Lung (tissue), 12 donors: Measurements from ENCODE around the gene DNASE1L2. TPM values are rescaled to one million over a fixed set of nuclear protein-coding genes. Genes with fewer than 3 reads are reported as not detected.

ENCODE experiments used
- ATAC-seq: fragments of 200-7000 bp; cut with Tn5 transposase; one replicate; pipeline ENCODE4 v1.9.1; 2020; ENCODE audit warnings: moderate number of reproducible peaks; ENCODE audit not compliant: insufficient read depth, low FRiP score
- DNase-seq, 3 donors: peaks; one replicate each; pipeline ENCODE4 v3.0.0-alpha.2; 2013 to 2017
- H3K27ac ChIP-seq, 2 donors: one replicate each; pipeline ENCODE4 v1.5.1; 2013; ENCODE audit warnings: mild to moderate bottlenecking in 2 of 2, moderate library complexity in 2 of 2, control low read depth in 1 of 2, inconsistent platforms in 1 of 2, low read depth in 1 of 2, low read length in 1 of 2
- H3K27me3 ChIP-seq, 3 donors: one replicate each; pipeline ENCODE4 v1.5.1; 2013; ENCODE audit warnings: low read length in 2 of 3; ENCODE audit not compliant: control insufficient read depth in 3 of 3, insufficient read depth in 3 of 3
- H3K36me3 ChIP-seq, 4 donors: one replicate each; pipeline ENCODE4 v1.5.1; 2013; ENCODE audit warnings: low read length in 4 of 4, mild to moderate bottlenecking in 1 of 4, moderate library complexity in 1 of 4; ENCODE audit not compliant: control insufficient read depth in 4 of 4, insufficient read depth in 4 of 4
- H3K4me1 ChIP-seq, 5 donors: one replicate each; pipeline ENCODE4 v1.5.1; 2013; ENCODE audit warnings: low read length in 5 of 5, mild to moderate bottlenecking in 2 of 5, moderate library complexity in 1 of 5; ENCODE audit not compliant: control insufficient read depth in 5 of 5, insufficient read depth in 5 of 5
- H3K4me3 ChIP-seq: one replicate; pipeline ENCODE4 v1.5.1; 2013; ENCODE audit warnings: mild to moderate bottlenecking, control low read depth, moderate library complexity
- H3K9ac ChIP-seq, 2 donors: one replicate each; pipeline ENCODE4 v1.5.1; 2013; ENCODE audit warnings: low read length in 2 of 2, control low read depth in 1 of 2; ENCODE audit not compliant: insufficient read depth in 1 of 2
- H3K9me3 ChIP-seq, 4 donors: one replicate each; pipeline ENCODE4 v1.5.1; 2013; ENCODE audit warnings: low read length in 3 of 4, mild to moderate bottlenecking in 1 of 4, moderate library complexity in 1 of 4; ENCODE audit not compliant: control insufficient read depth in 4 of 4, insufficient read depth in 3 of 4
- WGBS, 2 donors: extraction: QIAGEN DNeasy Blood & Tissue Kit; methylation state at CpG; one replicate each; pipeline ENCODE4 v1.1.7; 2013; 5-methylcytosine and 5-hydroxymethylcytosine counted together
- polyA plus RNA-seq, 2 donors: library from polyadenylated mRNA; stranded (reverse); fragments of 200-250 nt; gene quantifications; one replicate each; pipeline ENCODE4 v1.2.1, GENCODE V29; 2013
- total RNA-seq, 2 donors: library from RNA; depleted of rRNA in 1 of 2; stranded (reverse); fragments of >200 nt in 1 of 2; gene quantifications; one replicate each; pipeline ENCODE4 v1.2.1, GENCODE V29; 2014 to 2021
- TF ChIP-seq, protein P1 (sequence below): IDR thresholded peaks from 2 replicates; pipeline ENCODE4 v1.5.1; 2012; ENCODE audit warnings: mild to moderate bottlenecking; ENCODE audit errors: control extremely low read depth, extremely low read depth
- donor health status: control.
- donor health status: control.
- donor health status: Bipolar disorder and iron deficiency.
- donor health status: healthy.
- donor health status: DM: yes; HTN: yes; CAD: no.

DNASE1L2 gene
- total and polyA plus RNA-seq, 4 donors, result 0.65 to 1.0 (median 0.70) TPM

DNA sequence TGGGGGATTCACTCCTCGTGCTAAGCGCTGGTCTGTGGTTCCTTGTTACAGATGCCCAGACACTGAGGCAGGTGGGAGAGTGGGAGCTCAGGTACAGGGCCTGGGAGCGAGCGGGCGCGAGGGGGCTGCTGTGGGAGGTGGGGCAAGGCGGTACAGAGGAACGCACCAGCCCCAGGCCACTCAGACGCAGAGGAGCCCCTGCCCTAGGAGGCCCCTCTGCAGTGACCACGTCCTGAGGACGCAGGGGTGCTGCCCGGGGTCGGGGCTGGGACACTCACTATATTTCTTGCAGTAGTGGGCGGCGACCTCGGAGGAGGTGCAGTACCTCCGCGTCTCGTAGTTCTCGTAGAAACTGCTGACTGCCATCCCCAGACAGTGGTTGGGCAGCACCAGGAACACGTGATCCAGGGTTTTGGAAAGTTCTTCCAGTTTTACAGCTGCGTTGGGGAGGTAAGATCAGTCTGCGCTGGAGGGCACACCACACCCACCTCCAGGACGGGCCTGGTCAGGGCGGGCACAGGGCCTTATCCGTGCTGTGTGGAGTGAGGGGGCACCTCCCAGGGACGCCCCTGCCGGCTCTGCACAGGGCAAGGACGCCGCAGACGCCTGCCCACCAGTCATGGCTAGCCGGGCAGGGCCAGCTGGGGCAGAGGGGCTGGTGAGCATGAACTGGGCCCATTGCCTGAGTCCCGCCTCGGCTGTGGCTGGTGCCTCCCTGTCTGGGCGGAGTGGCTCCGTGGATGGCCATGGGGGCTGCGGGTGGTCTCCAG is 47.9 kb downstream of the DNASE1L2 start:
- H3K36me3 ChIP-seq, result peaks cover 0 to 61% (median 0%) of the 10 kb centered on the region in 4 donors

DNA sequence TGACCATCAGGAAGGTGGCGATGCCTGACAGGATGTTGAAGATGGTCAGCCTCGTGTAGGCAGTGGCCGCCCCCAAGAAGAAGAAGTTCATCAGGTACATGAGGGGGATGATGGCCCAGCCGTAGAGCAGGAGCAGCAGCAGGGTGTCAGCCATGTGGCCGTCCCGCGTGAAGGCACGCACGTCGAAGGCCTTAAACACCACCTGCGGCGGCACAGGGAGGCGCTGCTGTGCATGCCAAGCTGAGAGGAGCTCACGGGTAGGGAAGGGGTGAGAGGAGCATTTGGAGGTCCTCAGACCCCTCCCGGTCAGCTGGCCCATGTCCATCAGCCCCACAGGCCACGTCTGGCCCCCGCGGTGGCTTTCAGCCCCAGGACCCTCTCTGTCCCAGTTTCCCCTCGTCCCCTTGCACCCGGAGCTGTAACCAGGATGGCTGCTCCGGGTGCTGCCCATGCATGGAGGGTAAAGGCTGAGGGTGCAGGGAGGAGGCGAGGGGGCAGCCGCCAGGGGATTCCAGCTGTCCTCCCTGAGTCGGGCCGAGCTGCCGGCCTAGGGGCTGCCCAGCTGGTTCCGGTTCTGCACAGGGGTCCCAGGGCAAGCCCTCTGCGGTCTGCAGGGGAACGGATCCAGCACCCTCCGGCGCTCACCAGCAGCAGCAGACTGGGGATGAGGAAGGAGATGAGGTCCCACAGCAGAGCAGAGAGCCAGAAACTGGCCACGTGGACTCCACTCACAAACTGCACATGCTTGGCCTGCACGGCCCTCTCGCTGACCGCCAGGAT is 48.7 kb downstream of the DNASE1L2 start:
- Histone ChIP-seq H3K27ac (no peak overlapping the region), H3K4me3 (no peak overlapping the region), H3K9me3 (no peaks in the 10 kb centered on the region), H3K9ac (no peak overlapping the region), H3K27me3 (no peaks in the 10 kb centered on the region), H3K36me3 (peaks cover 0 to 66% (median 0%) of the 10 kb centered on the region in 4 donors), H3K4me1 (no peaks in the 10 kb centered on the region)
- TF ChIP-seq, protein P1, sequence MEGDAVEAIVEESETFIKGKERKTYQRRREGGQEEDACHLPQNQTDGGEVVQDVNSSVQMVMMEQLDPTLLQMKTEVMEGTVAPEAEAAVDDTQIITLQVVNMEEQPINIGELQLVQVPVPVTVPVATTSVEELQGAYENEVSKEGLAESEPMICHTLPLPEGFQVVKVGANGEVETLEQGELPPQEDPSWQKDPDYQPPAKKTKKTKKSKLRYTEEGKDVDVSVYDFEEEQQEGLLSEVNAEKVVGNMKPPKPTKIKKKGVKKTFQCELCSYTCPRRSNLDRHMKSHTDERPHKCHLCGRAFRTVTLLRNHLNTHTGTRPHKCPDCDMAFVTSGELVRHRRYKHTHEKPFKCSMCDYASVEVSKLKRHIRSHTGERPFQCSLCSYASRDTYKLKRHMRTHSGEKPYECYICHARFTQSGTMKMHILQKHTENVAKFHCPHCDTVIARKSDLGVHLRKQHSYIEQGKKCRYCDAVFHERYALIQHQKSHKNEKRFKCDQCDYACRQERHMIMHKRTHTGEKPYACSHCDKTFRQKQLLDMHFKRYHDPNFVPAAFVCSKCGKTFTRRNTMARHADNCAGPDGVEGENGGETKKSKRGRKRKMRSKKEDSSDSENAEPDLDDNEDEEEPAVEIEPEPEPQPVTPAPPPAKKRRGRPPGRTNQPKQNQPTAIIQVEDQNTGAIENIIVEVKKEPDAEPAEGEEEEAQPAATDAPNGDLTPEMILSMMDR, result no peak
- DNase-seq (no peak), ATAC-seq (no peak)
- WGBS, 2 donors, result 90 to 94% methylated on average over 32 to 35 of the region's 35 CpGs

More for the DNA sequence above, 47.9 kb downstream of the DNASE1L2 start:
- Histone ChIP-seq H3K27me3 (no peaks in the 10 kb centered on the region), H3K4me1 (no peaks in the 10 kb centered on the region), H3K9ac (no peak overlapping the region), H3K9me3 (no peaks in the 10 kb centered on the region), H3K27ac (no peak overlapping the region), H3K4me3 (no peak overlapping the region)
- ATAC-seq (no peak), DNase-seq (no peak)
- TF ChIP-seq, protein P1, result no peak
- 93 to 97% methylated on average over 31 to 37 of the region's 37 CpGs for WGBS, 2 donors

DNA sequence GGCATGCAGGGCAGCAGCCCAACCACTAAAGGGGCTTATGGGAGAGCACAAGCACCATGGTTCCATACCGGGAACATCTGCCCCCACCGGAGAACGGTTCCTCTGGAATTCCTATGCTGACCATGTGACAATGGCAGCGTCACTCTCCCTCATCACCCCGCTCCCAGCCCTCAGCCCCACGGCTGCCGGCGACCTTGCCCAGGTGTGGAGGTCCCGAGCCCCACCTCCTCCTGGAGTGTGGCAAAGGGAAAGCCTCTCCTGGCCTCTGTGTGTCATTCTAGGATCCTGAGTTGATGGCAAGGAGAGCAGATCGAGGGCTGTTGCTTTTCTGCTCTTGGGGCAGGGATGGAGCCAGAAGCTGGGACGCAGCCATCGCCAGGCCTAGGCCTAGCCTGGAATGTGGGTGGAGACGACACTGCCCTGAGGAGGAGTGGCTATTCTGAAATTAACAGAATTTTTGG is 49.5 kb downstream of the DNASE1L2 start:
- 83 to 93% methylated on average over 10 to 13 of the region's 13 CpGs for WGBS, 2 donors
- Histone ChIP-seq H3K27ac (no peak overlapping the region), H3K4me1 (no peaks in the 10 kb centered on the region), H3K9ac (no peak overlapping the region), H3K4me3 (no peak overlapping the region), H3K36me3 (peaks cover 0 to 68% (median 0%) of the 10 kb centered on the region in 4 donors), H3K9me3 (no peaks in the 10 kb centered on the region), H3K27me3 (no peaks in the 10 kb centered on the region)
- ATAC-seq (no peak), DNase-seq (no peak)
- TF ChIP-seq, protein P1, result no peak
